ENCODE measurements around the gene GRHL3. TPM values are rescaled to one million over a fixed set of nuclear protein-coding genes. Genes with fewer than 3 reads are reported as not detected.

GRHL3 gene
- total and polyA plus RNA-seq, 11 donors, result 0.03 to 0.61 TPM; not detected in 9

DNA sequence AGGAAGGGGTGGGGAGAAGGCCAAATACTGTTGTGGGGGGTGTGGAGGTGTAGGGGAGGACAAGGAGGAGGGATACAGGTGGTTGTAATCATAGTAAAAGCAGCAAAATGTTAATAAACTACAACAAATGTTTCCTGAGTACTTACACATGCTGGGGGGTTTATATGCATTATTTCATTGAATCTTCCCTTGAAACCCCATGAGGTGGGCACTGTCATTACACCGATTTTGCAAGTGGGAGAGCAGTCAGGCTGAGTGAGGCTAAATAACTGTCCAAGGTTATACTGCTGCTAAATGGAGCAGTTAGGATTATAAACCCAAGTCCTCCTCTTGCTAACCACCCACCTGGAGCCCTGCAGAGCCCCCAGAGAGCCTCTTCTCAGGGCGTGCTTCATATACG lies 14.4 kb upstream of the GRHL3 start:
- WGBS, 4 donors, result 79 to 87% (median 83%) methylated on average over 3 of the region's 3 CpGs

DNA sequence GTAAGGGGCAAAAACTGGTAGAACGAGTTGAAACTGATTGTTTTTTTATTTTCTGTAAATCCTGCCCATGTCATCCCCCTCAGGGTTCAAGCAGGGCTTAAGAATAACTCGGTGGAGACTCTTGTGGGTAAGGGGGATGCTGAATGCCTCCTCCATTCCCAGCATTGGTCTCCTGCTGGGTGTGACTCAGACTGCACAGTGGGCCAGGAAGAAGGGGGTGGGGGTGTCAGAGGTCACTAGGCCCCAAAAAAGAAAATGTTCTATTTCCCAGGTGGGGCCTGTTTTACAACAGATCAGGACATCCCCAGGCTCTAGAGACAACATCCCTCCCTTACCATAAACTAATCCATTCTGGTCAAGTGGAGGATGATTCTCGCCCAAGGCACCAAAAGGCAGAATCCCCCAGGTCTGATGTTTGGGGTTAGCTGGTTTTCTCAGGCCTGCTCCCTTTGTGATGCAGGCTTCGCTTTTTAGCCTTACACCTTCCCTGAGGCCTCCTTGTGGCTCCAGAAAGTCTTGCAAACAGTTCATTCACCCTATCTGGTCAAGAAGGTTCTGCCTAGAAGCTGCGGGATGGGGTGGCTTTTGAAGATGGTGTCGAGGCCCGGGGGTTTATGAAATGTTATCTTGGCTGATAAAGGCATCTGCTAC lies 10.7 kb upstream of the GRHL3 start:
- DNase-seq, result no peak
- no peaks in the 10 kb centered on the region for H3K36me3 ChIP-seq
- ATAC-seq, result no peak
- H3K27ac ChIP-seq, result no peak overlapping the region
- 80 to 82% (median 81%) methylated on average over 7 of the region's 7 CpGs for WGBS, 4 donors
- no peak overlapping the region for H3K4me3 ChIP-seq
- no peaks in the 10 kb centered on the region for H3K4me1 ChIP-seq
- H3K27me3 ChIP-seq, result peaks cover 0 to 15% (median 0%) of the 10 kb centered on the region in 9 donors
- intact Hi-C loops (cut with DNase I), result no loop called here
- H3K9me3 ChIP-seq, result no peaks in the 10 kb centered on the region
- no peak for TF ChIP-seq POLR2A (IDR thresholded peaks at IDR 0.05)
- TF ChIP-seq, protein P1, sequence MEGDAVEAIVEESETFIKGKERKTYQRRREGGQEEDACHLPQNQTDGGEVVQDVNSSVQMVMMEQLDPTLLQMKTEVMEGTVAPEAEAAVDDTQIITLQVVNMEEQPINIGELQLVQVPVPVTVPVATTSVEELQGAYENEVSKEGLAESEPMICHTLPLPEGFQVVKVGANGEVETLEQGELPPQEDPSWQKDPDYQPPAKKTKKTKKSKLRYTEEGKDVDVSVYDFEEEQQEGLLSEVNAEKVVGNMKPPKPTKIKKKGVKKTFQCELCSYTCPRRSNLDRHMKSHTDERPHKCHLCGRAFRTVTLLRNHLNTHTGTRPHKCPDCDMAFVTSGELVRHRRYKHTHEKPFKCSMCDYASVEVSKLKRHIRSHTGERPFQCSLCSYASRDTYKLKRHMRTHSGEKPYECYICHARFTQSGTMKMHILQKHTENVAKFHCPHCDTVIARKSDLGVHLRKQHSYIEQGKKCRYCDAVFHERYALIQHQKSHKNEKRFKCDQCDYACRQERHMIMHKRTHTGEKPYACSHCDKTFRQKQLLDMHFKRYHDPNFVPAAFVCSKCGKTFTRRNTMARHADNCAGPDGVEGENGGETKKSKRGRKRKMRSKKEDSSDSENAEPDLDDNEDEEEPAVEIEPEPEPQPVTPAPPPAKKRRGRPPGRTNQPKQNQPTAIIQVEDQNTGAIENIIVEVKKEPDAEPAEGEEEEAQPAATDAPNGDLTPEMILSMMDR (IDR thresholded peaks at IDR 0.05), result no peak

More for the DNA sequence above, 14.4 kb upstream of the GRHL3 start:
- H3K9me3 ChIP-seq, result no peaks in the 10 kb centered on the region
- no peaks in the 10 kb centered on the region for H3K4me1 ChIP-seq
- no peak overlapping the region for H3K4me3 ChIP-seq
- H3K27me3 ChIP-seq, result peaks cover 0 to 13% (median 0%) of the 10 kb centered on the region in 9 donors
- TF ChIP-seq POLR2A (IDR thresholded peaks at IDR 0.05), result no peak
- TF ChIP-seq, protein P1 (IDR thresholded peaks at IDR 0.05), result no peak
- DNase-seq, result no peak
- no peaks in the 10 kb centered on the region for H3K36me3 ChIP-seq
- ATAC-seq, result no peak
- intact Hi-C loops (cut with DNase I), result no loop called here
- H3K27ac ChIP-seq, result no peak overlapping the region

DNA sequence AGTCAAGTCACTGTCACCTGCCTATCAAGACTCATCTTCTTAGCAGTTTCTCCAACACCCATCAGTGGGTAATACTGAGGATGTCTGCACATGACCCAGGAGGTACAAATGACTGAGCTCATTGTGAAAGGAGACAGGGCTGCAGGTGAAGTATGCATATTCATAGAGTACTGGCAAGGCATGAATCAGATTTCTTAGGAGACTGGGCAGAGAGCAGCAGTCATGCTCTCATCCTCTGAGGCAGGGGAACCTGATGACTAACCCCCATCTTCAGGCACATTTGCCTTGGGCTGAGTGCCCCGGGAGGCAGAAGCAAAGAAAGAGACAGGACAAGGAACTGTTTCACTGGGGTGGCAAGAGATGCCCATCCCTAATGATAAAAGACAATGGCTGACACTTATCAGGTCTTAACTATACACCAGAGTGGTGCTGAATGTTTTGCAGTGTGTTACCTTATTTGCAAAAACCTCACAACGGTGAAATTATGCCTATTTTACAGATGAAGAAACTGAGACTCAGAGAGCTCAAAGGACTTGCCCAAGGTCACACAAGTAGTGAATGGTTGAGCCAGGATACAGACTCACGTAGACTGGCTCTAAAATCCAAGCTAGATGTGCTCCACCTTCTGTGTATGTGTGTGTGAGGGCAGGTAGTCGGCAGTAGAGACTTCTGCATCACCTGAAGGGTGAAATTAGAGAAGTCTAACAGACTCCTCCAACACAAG lies 9.2 kb upstream of the GRHL3 start:
- H3K4me1 ChIP-seq, result no peaks in the 10 kb centered on the region
- 86 to 92% (median 91%) methylated on average over 4 of the region's 4 CpGs for WGBS, 4 donors
- intact Hi-C loops (cut with DNase I), result no loop called here
- TF ChIP-seq, protein P1 (IDR thresholded peaks at IDR 0.05), result no peak
- TF ChIP-seq POLR2A (IDR thresholded peaks at IDR 0.05), result no peak
- peaks cover 0 to 14% (median 0%) of the 10 kb centered on the region in 9 donors for H3K27me3 ChIP-seq
- no peaks in the 10 kb centered on the region for H3K9me3 ChIP-seq
- no peak overlapping the region for H3K27ac ChIP-seq
- H3K36me3 ChIP-seq, result no peaks in the 10 kb centered on the region
- H3K4me3 ChIP-seq, result no peak overlapping the region
- ATAC-seq (no peak), DNase-seq (no peak)

GRCh38 chr1:24311234-24311633 lies 7.9 kb upstream of the GRHL3 start:
- Histone ChIP-seq H3K27ac (no peak overlapping the region), H3K9me3 (no peaks in the 10 kb centered on the region), H3K4me3 (no peak overlapping the region), H3K36me3 (no peaks in the 10 kb centered on the region), H3K27me3 (peaks cover 0 to 18% (median 0%) of the 10 kb centered on the region in 9 donors), H3K4me1 (no peaks in the 10 kb centered on the region)
- DNase-seq (no peak), ATAC-seq (no peak)
- intact Hi-C loops (cut with DNase I), result no loop called here
- TF ChIP-seq POLR2A (IDR thresholded peaks at IDR 0.05), result no peak
- TF ChIP-seq, protein P1 (IDR thresholded peaks at IDR 0.05), result no peak
- WGBS, 4 donors, result 90 to 98% (median 94%) methylated on average over 3 of the region's 3 CpGs
